ENCODE data around the gene SERTAD4. TPM values are rescaled to one million over a fixed set of nuclear protein-coding genes. Genes with fewer than 3 reads are reported as not detected.
A peak's percentile ranks its signal among the peaks of the same experiment; 100 is the strongest.

SERTAD4 gene
- total RNA-seq, 1 donor from 2014 or later: 3.4 TPM

- no peaks in the 10 kb centered on the region for H3K36me3 ChIP-seq
- no peak for ATAC-seq
- H3K27me3 ChIP-seq: no peaks in the 10 kb centered on the region
- no peak overlapping the region for H3K4me3 ChIP-seq
- no peak for TF ChIP-seq CTCF (IDR thresholded peaks at IDR 0.05)
- no peaks in the 10 kb centered on the region for H3K9me3 ChIP-seq
- H3K27ac ChIP-seq: no peak overlapping the region
- DNase-seq: no peak
- intact Hi-C loops (cut with DNase I): no loop called here
- H3K4me1 ChIP-seq: no peaks in the 10 kb centered on the region
Measured at GRCh38 chr1:210214573-210215409, 17.8 kb upstream of the SERTAD4 start.

GRCh38 chr1:210217482-210217881, 15.1 kb upstream of the SERTAD4 start:
- DNase-seq (no peak), ATAC-seq (no peak)
- H3K36me3 ChIP-seq: no peaks in the 10 kb centered on the region
- intact Hi-C loops (cut with DNase I): no loop called here
- H3K9me3 ChIP-seq: no peaks in the 10 kb centered on the region
- TF ChIP-seq CTCF (IDR thresholded peaks at IDR 0.05): no peak
- H3K4me1 ChIP-seq: no peaks in the 10 kb centered on the region
- H3K4me3 ChIP-seq: no peak overlapping the region
- H3K27me3 ChIP-seq: no peaks in the 10 kb centered on the region
- H3K27ac ChIP-seq: no peak overlapping the region

GRCh38 chr1:210218047-210218446, 14.5 kb upstream of the SERTAD4 start:
- intact Hi-C loops (cut with DNase I): no loop called here

GRCh38 chr1:210222340-210223006, 10.1 kb upstream of the SERTAD4 start:
- Histone ChIP-seq H3K4me1 (peaks cover 7% of the 10 kb centered on the region), H3K36me3 (no peaks in the 10 kb centered on the region), H3K27me3 (no peaks in the 10 kb centered on the region), H3K4me3 (no peak overlapping the region), H3K9me3 (no peaks in the 10 kb centered on the region), H3K27ac (peak overlapping the region; percentile 61)
- DNase-seq (no peak), ATAC-seq (peak; percentile 98)
- intact Hi-C loops (cut with DNase I): no loop called here
- TF ChIP-seq CTCF (IDR thresholded peaks at IDR 0.05): no peak

More at GRCh38 chr1:210218047-210218446, 14.5 kb upstream of the SERTAD4 start:
- no peaks in the 10 kb centered on the region for H3K36me3 ChIP-seq
- peaks cover 5% of the 10 kb centered on the region for H3K4me1 ChIP-seq
- no peaks in the 10 kb centered on the region for H3K27me3 ChIP-seq
- H3K27ac ChIP-seq: no peak overlapping the region
- no peak for DNase-seq
- no peaks in the 10 kb centered on the region for H3K9me3 ChIP-seq
- ATAC-seq: no peak
- H3K4me3 ChIP-seq: no peak overlapping the region
- no peak for TF ChIP-seq CTCF (IDR thresholded peaks at IDR 0.05)

GRCh38 chr1:210223226-210223904, 9.2 kb upstream of the SERTAD4 start:
- TF ChIP-seq CTCF (IDR thresholded peaks at IDR 0.05): no peak
- ATAC-seq (no peak), DNase-seq (no peak)
- H3K36me3 ChIP-seq: no peaks in the 10 kb centered on the region
- H3K4me1 ChIP-seq: peaks cover 7% of the 10 kb centered on the region
- intact Hi-C loops (cut with DNase I): no loop called here
- H3K9me3 ChIP-seq: no peaks in the 10 kb centered on the region
- no peak overlapping the region for H3K27ac ChIP-seq
- H3K4me3 ChIP-seq: no peak overlapping the region
- no peaks in the 10 kb centered on the region for H3K27me3 ChIP-seq
